ENCODE results near the gene ZFR. TPM values are rescaled to one million over a fixed set of nuclear protein-coding genes. Genes with fewer than 3 reads are reported as not detected.
"Not testable (repeated sequence)": the region's sequence is repeated elsewhere in the genome, so short reads cannot be mapped to it uniquely, and the experiment has no call there.

ZFR gene
- total RNA-seq, 1 experiment from 2014 or later: 85.1 TPM

- ATAC-seq: no peak
- Histone ChIP-seq H3K27ac (ENCODE audit: low read length) (no peak overlapping the region), H3K79me2 (ENCODE audit: low read length) (no peaks in the 10 kb centered on the region), H3K4me1 (ENCODE audit: insufficient read depth, low read length) (no peaks in the 10 kb centered on the region), H4K20me1 (ENCODE audit: low read length) (no peaks in the 10 kb centered on the region), H3K9me2 (replicated peaks; ENCODE audit: low read length) (no peaks in the 10 kb centered on the region), H3F3A (ENCODE audit: low read length, unreplicated experiment) (no peaks in the 10 kb centered on the region), H3K4me3 (ENCODE audit: low read length) (no peak overlapping the region), H3K27me3 (ENCODE audit: low read length) (no peaks in the 10 kb centered on the region), H3K9me3 (ENCODE audit: low read length) (0 out of 2 replicates have a peak, but pooled peaks cover 12% of the 10 kb centered on the region), H3K4me2 (ENCODE audit: low read length) (no peak overlapping the region), H2AFZ (ENCODE audit: low read length) (no peak overlapping the region), H3K9ac (ENCODE audit: low read length) (no peak overlapping the region), H3K36me3 (ENCODE audit: low read depth, low read length) (no peaks in the 10 kb centered on the region)
- ChIA-PET CTCF (no interaction called here), POLR2A (ENCODE audit: unreplicated experiment) (no interaction called here)
- no TSS peak for BruUV-seq (replicated peaks)
- no peak for TF ChIP-seq CTCF (conservative IDR thresholded peaks at IDR 0.05; ENCODE audit: low read depth, low read length)
- no peak for TF ChIP-seq EZH2phosphoT487 (IDR thresholded peaks at IDR 0.05; ENCODE audit: borderline replicate concordance, low read length)
- no peak for TF ChIP-seq EZH2 (IDR thresholded peaks at IDR 0.05; ENCODE audit: low read length, unreplicated experiment)
- intact Hi-C loops (cut with micrococcal nuclease): no loop called here
- no peak for DNase-seq
Observed at GRCh38 chr5:32323741-32324140, 120.8 kb downstream of the ZFR start.

GRCh38 chr5:32322882-32323281, 121.7 kb downstream of the ZFR start:
- Histone ChIP-seq H3K4me2 (ENCODE audit: low read length) (no peak overlapping the region), H3K4me1 (ENCODE audit: insufficient read depth, low read length) (no peaks in the 10 kb centered on the region), H3K36me3 (ENCODE audit: low read depth, low read length) (no peaks in the 10 kb centered on the region), H3K4me3 (ENCODE audit: low read length) (no peak overlapping the region), H3K79me2 (ENCODE audit: low read length) (no peaks in the 10 kb centered on the region), H3K27ac (ENCODE audit: low read length) (no peak overlapping the region), H4K20me1 (ENCODE audit: low read length) (no peaks in the 10 kb centered on the region), H3K27me3 (ENCODE audit: low read length) (no peaks in the 10 kb centered on the region), H3F3A (ENCODE audit: low read length, unreplicated experiment) (no peaks in the 10 kb centered on the region), H3K9me2 (replicated peaks; ENCODE audit: low read length) (no peaks in the 10 kb centered on the region), H3K9ac (ENCODE audit: low read length) (no peak overlapping the region), H2AFZ (ENCODE audit: low read length) (no peak overlapping the region), H3K9me3 (ENCODE audit: low read length) (0 out of 2 replicates have a peak, but pooled peaks cover 12% of the 10 kb centered on the region)
- intact Hi-C loops (cut with micrococcal nuclease): no loop called here
- DNase-seq: no peak
- POLR2A ChIA-PET (ENCODE audit: unreplicated experiment): no interaction called here
- CTCF ChIA-PET: no interaction called here
- no peak for ATAC-seq
- TF ChIP-seq EZH2 (IDR thresholded peaks at IDR 0.05; ENCODE audit: low read length, unreplicated experiment): no peak
- no peak for TF ChIP-seq CTCF (conservative IDR thresholded peaks at IDR 0.05; ENCODE audit: low read depth, low read length)
- no peak for TF ChIP-seq EZH2phosphoT487 (IDR thresholded peaks at IDR 0.05; ENCODE audit: borderline replicate concordance, low read length)
- no TSS peak for BruUV-seq (replicated peaks)

GRCh38 chr5:32321787-32322186, 122.8 kb downstream of the ZFR start:
- intact Hi-C loops (cut with micrococcal nuclease); CTCF ChIA-PET; ATAC-seq; H2AFZ ChIP-seq (ENCODE audit: low read length); H3K79me2 ChIP-seq (ENCODE audit: low read length); DNase-seq; H3F3A ChIP-seq (ENCODE audit: low read length, unreplicated experiment); H4K20me1 ChIP-seq (ENCODE audit: low read length); BruUV-seq (replicated peaks); H3K9me2 ChIP-seq (replicated peaks; ENCODE audit: low read length); H3K9ac ChIP-seq (ENCODE audit: low read length); H3K27me3 ChIP-seq (ENCODE audit: low read length); H3K4me1 ChIP-seq (ENCODE audit: insufficient read depth, low read length); POLR2A ChIA-PET (ENCODE audit: unreplicated experiment); H3K4me3 ChIP-seq (ENCODE audit: low read length); H3K4me2 ChIP-seq (ENCODE audit: low read length); H3K27ac ChIP-seq (ENCODE audit: low read length); H3K36me3 ChIP-seq (ENCODE audit: low read depth, low read length): not testable (repeated sequence)
- H3K9me3 ChIP-seq (ENCODE audit: low read length): 0 out of 2 replicates have a peak, but pooled peaks cover 12% of the 10 kb centered on the region
